CD4-positive, alpha-beta memory T cell (primary cell): Measurements from ENCODE around the gene RGMA. TPM values are rescaled to one million over a fixed set of nuclear protein-coding genes. Genes with fewer than 3 reads are reported as not detected.

Experiments used
- CTCF ChIA-PET: fragments of 350-600 bp; sonication (Branson Sonifier 250); formaldehyde crosslinking; loops from one replicate; lab custom pipeline; 2021; ENCODE audit warnings: inconsistent platforms; ENCODE audit not compliant: partially characterized antibody; lab: Charles Lee
- POLR2A ChIA-PET: fragments of 350-600 bp; sonication (Branson Sonifier 250); formaldehyde crosslinking; loops from one replicate; lab custom pipeline; 2021; ENCODE audit not compliant: partially characterized antibody; lab: Charles Lee
- DNase-seq, 5 donors: peaks; one replicate each; pipeline versions ENCODE4 v3.0.0 to v3.0.0-alpha.2; 2020 to 2022; ENCODE audit warnings: mixed read lengths in 1 of 5
- H3K27ac ChIP-seq: one replicate; pipeline ENCODE4 v1.7.0; 2013; ENCODE audit warnings: low read depth, low read length
- H3K27me3 ChIP-seq: 2 replicates; pipeline ENCODE4 v1.7.0; 2013; ENCODE audit warnings: mild to moderate bottlenecking, low read length, moderate library complexity; ENCODE audit not compliant: insufficient read depth
- H3K36me3 ChIP-seq: 2 replicates; pipeline ENCODE4 v1.7.0; 2013; ENCODE audit warnings: mild to moderate bottlenecking, low read length, moderate library complexity; ENCODE audit not compliant: insufficient read depth
- H3K4me1 ChIP-seq: 2 replicates; pipeline ENCODE4 v1.7.0; 2013; ENCODE audit warnings: mild to moderate bottlenecking, low read length, moderate library complexity; ENCODE audit not compliant: insufficient read depth
- H3K4me3 ChIP-seq, 2 donors: one replicate each; pipeline ENCODE4 v1.7.0; 2013; ENCODE audit warnings: low read length in 2 of 2, mild to moderate bottlenecking in 1 of 2
- H3K9me3 ChIP-seq, 2 donors: one replicate each; pipeline ENCODE4 v1.7.0; 2013; ENCODE audit warnings: low read length in 2 of 2, control low read depth in 1 of 2; ENCODE audit not compliant: control insufficient read depth in 1 of 2
- H3K27ac Mint-ChIP-seq, 7 donors: one replicate each; pipeline ENCODE4 v1.8.0; 2020 to 2021; ENCODE audit warnings: mixed read lengths in 7 of 7, mild to moderate bottlenecking in 6 of 7, inconsistent platforms in 3 of 7, moderate library complexity in 3 of 7
- H3K27me3 Mint-ChIP-seq, 2 donors: one replicate each; pipeline ENCODE4 v1.8.0; 2020 to 2021; ENCODE audit warnings: mixed read lengths in 2 of 2
- H3K36me3 Mint-ChIP-seq, 2 donors: one replicate each; pipeline ENCODE4 v1.8.0; 2020 to 2021; ENCODE audit warnings: mixed read lengths in 2 of 2, inconsistent platforms in 1 of 2, mild to moderate bottlenecking in 1 of 2
- H3K4me1 Mint-ChIP-seq, 4 donors: one replicate each; pipeline ENCODE4 v1.8.0; 2020 to 2021; ENCODE audit warnings: mixed read lengths in 4 of 4, mild to moderate bottlenecking in 1 of 4
- H3K4me3 Mint-ChIP-seq, 8 donors: one replicate each; pipeline ENCODE4 v1.8.0; 2020 to 2021; ENCODE audit warnings: mixed read lengths in 8 of 8, mild to moderate bottlenecking in 7 of 8, moderate library complexity in 6 of 8, inconsistent platforms in 3 of 8
- H3K9me3 Mint-ChIP-seq, 8 donors: one replicate each; pipeline ENCODE4 v1.8.0; 2020 to 2021; ENCODE audit warnings: mixed read lengths in 8 of 8, mild to moderate bottlenecking in 5 of 8, inconsistent platforms in 3 of 8, moderate library complexity in 1 of 8
- intact Hi-C: fragments of 100-400 bp; cut with micrococcal nuclease; formaldehyde crosslinking; loops from one replicate; pipeline ENCODE4 v1.15.1; 2023
- polyA plus RNA-seq, 2 donors: library from polyadenylated mRNA; unstranded; fragments of 300-500 nt; fragmentation: Illumina TruSeq; gene quantifications; one replicate each; pipeline ENCODE4 v1.2.3, GENCODE V29; 2021
- total RNA-seq, 2 experiments: library from RNA; stranded (reverse); gene quantifications; one replicate each; pipeline ENCODE4 v1.2.3, GENCODE V29; 2021

The RGMA gene
- total RNA-seq: not detected
- not detected for polyA plus RNA-seq

GRCh38 chr15:93088981-93089726 is at the start of gene RGMA:
Gene RGMA (minus strand): TSS chr15:93089211. CDS start chr15:93088932, 279 bp downstream.
- H3K4me3 Mint-ChIP-seq: peak within 1 kb of the TSS; percentile 79 to 89 (median 85)
- peak within 1 kb of the TSS in 1 of 7 donors; percentile 65 for H3K27ac Mint-ChIP-seq
- ChIA-PET CTCF (interaction anchor here (0.9 to 2.0 kb wide), 13 partner anchors 10 to 1031 kb away, joined by 3 to 22 read pairs (median 5); no protein-coding TSS in a partner anchor), POLR2A (interaction anchor here (1.9 kb wide), 2 partner anchors 52 to 1030 kb away, joined by 4 to 9 read pairs; no protein-coding TSS in a partner anchor)
- H3K36me3 Mint-ChIP-seq: no peaks in the 10 kb centered on the region
- H3K27me3 Mint-ChIP-seq: peaks cover 46 to 48% of the 10 kb centered on the region in 2 donors
- peaks cover 17% of the 10 kb centered on the region for H3K4me1 ChIP-seq
- intact Hi-C loops: loop anchor here (5.0 to 10.0 kb wide), 2 partner anchors 246 to 1233 kb away; no protein-coding TSS in a partner anchor
- no peaks in the 10 kb centered on the region for H3K9me3 Mint-ChIP-seq
- no peaks in the 10 kb centered on the region for H3K36me3 ChIP-seq
- peak within 1 kb of the TSS in 1 of 2 donors; percentile 35 for H3K4me3 ChIP-seq
- H3K27me3 ChIP-seq: peaks cover 28% of the 10 kb centered on the region
- no peaks in the 10 kb centered on the region for H3K9me3 ChIP-seq
- peaks cover 6 to 16% (median 11%) of the 10 kb centered on the region in 4 donors for H3K4me1 Mint-ChIP-seq
- DNase-seq: no peak
- no peak within 1 kb of the TSS for H3K27ac ChIP-seq

- Histone ChIP-seq H3K36me3 (no peaks in the 10 kb centered on the region), H3K9me3 (no peaks in the 10 kb centered on the region), H3K4me1 (peaks cover 18% of the 10 kb centered on the region), H3K27me3 (no peaks in the 10 kb centered on the region), H3K27ac (no peak overlapping the region), H3K4me3 (no peak overlapping the region)
- peak overlapping the region in 2 of 7 donors; percentile 0 to 5 for H3K27ac Mint-ChIP-seq
- no peak overlapping the region for H3K4me3 Mint-ChIP-seq
- no peaks in the 10 kb centered on the region for H3K36me3 Mint-ChIP-seq
- POLR2A ChIA-PET: no interaction called here
- CTCF ChIA-PET: no interaction called here
- intact Hi-C loops: no loop called here
- DNase-seq: no peak
- H3K9me3 Mint-ChIP-seq: peaks cover 0 to 1% (median 0%) of the 10 kb centered on the region in 8 donors
- peaks cover 0 to 4% of the 10 kb centered on the region in 2 donors for H3K27me3 Mint-ChIP-seq
- H3K4me1 Mint-ChIP-seq: peaks cover 14 to 32% (median 16%) of the 10 kb centered on the region in 4 donors
Observed at GRCh38 chr15:93136606-93137005, 47.6 kb upstream of the RGMA start.

- H3K4me1 ChIP-seq: peaks cover 13% of the 10 kb centered on the region
- intact Hi-C loops: no loop called here
- H3K4me3 ChIP-seq: no peak overlapping the region
- Mint-ChIP-seq H3K36me3 (no peaks in the 10 kb centered on the region), H3K27ac (no peak overlapping the region), H3K4me1 (peaks cover 10 to 26% (median 11%) of the 10 kb centered on the region in 4 donors), H3K4me3 (no peak overlapping the region), H3K27me3 (peaks cover 0 to 4% of the 10 kb centered on the region in 2 donors), H3K9me3 (peaks cover 0 to 1% (median 0%) of the 10 kb centered on the region in 8 donors)
- POLR2A ChIA-PET: no interaction called here
- no peaks in the 10 kb centered on the region for H3K9me3 ChIP-seq
- CTCF ChIA-PET: no interaction called here
- no peak overlapping the region for H3K27ac ChIP-seq
- no peaks in the 10 kb centered on the region for H3K27me3 ChIP-seq
- no peak for DNase-seq
- no peaks in the 10 kb centered on the region for H3K36me3 ChIP-seq
Observed at GRCh38 chr15:93135997-93136397, 47.0 kb upstream of the RGMA start.

- H3K36me3 ChIP-seq: no peaks in the 10 kb centered on the region
- H3K27me3 Mint-ChIP-seq: peaks cover 0 to 4% of the 10 kb centered on the region in 2 donors
- H3K27me3 ChIP-seq: no peaks in the 10 kb centered on the region
- H3K4me1 Mint-ChIP-seq: peaks cover 5 to 20% (median 6%) of the 10 kb centered on the region in 4 donors
- no peak for DNase-seq
- no peak overlapping the region for H3K4me3 ChIP-seq
- H3K9me3 Mint-ChIP-seq: peaks cover 0 to 1% (median 0%) of the 10 kb centered on the region in 8 donors
- H3K36me3 Mint-ChIP-seq: no peaks in the 10 kb centered on the region
- no peak overlapping the region for H3K27ac ChIP-seq
- no peaks in the 10 kb centered on the region for H3K9me3 ChIP-seq
- ChIA-PET CTCF (no interaction called here), POLR2A (no interaction called here)
- no peak overlapping the region for H3K4me3 Mint-ChIP-seq
- no peak overlapping the region for H3K27ac Mint-ChIP-seq
- intact Hi-C loops: no loop called here
- peaks cover 8% of the 10 kb centered on the region for H3K4me1 ChIP-seq
Observed at GRCh38 chr15:93135459-93135858, 46.4 kb upstream of the RGMA start.

- Mint-ChIP-seq H3K4me3 (no peak overlapping the region), H3K27me3 (peaks cover 0 to 2% of the 10 kb centered on the region in 2 donors), H3K36me3 (no peaks in the 10 kb centered on the region), H3K4me1 (peaks cover 0 to 2% (median under 1%) of the 10 kb centered on the region in 4 donors), H3K27ac (peak overlapping the region in 1 of 7 donors; percentile 46), H3K9me3 (no peaks in the 10 kb centered on the region)
- Histone ChIP-seq H3K4me1 (no peaks in the 10 kb centered on the region), H3K9me3 (no peaks in the 10 kb centered on the region), H3K27ac (no peak overlapping the region), H3K27me3 (no peaks in the 10 kb centered on the region), H3K36me3 (no peaks in the 10 kb centered on the region), H3K4me3 (no peak overlapping the region)
- DNase-seq: no peak
- intact Hi-C loops: no loop called here
- ChIA-PET POLR2A (no interaction called here), CTCF (no interaction called here)
Observed at GRCh38 chr15:93131485-93132095, 42.6 kb upstream of the RGMA start.

- POLR2A ChIA-PET: no interaction called here
- no peak overlapping the region for H3K27ac Mint-ChIP-seq
- no peak overlapping the region for H3K4me3 ChIP-seq
- no peaks in the 10 kb centered on the region for H3K4me1 ChIP-seq
- peaks cover 0 to 1% (median under 1%) of the 10 kb centered on the region in 4 donors for H3K4me1 Mint-ChIP-seq
- peaks cover 1 to 2% of the 10 kb centered on the region in 2 donors for H3K27me3 Mint-ChIP-seq
- intact Hi-C loops: no loop called here
- no peaks in the 10 kb centered on the region for H3K36me3 ChIP-seq
- CTCF ChIA-PET: no interaction called here
- H3K4me3 Mint-ChIP-seq: no peak overlapping the region
- DNase-seq: no peak
- no peaks in the 10 kb centered on the region for H3K36me3 Mint-ChIP-seq
- no peaks in the 10 kb centered on the region for H3K9me3 ChIP-seq
- H3K9me3 Mint-ChIP-seq: no peaks in the 10 kb centered on the region
- H3K27ac ChIP-seq: no peak overlapping the region
- no peaks in the 10 kb centered on the region for H3K27me3 ChIP-seq
Observed at GRCh38 chr15:93129702-93130488, 40.9 kb upstream of the RGMA start.
